ENCODE results near the gene SLC44A5. TPM values are rescaled to one million over a fixed set of nuclear protein-coding genes. Genes with fewer than 3 reads are reported as not detected.

Gene SLC44A5
- total RNA-seq, 4 donors from 2014 or later, result 0.19 to 12.8 (median 2.6) TPM

DNA sequence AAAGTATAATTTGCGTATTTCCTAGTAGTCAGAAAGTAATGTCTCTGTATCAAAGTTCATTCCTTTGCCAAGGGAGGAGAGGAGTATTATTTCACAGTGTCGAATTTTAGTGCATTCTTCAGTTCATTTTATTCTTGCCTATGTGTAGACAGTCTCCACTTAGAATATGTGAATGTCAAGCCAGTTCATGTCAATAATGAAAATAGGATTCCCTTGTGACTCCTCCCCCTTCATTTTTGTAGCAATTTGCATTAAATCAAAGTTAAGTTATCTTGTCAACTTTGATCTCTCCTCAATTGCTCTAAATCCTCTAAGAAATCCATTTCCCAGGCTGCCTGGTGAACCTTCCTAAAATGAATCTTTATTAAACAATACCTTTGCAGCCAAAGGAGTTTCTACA lies 179.1 kb downstream of the SLC44A5 start:
- Histone ChIP-seq H3K4me3 (no peak overlapping the region), H3K27ac (no peak overlapping the region), H3K27me3 (no peaks in the 10 kb centered on the region), H3K9me3 (no peaks in the 10 kb centered on the region), H3K36me3 (no peaks in the 10 kb centered on the region), H3K4me1 (no peaks in the 10 kb centered on the region)
- DNase-seq, result no peak
- 66 to 67% methylated on average over 2 of the region's 2 CpGs for WGBS, 2 donors
- TF ChIP-seq, protein P1, sequence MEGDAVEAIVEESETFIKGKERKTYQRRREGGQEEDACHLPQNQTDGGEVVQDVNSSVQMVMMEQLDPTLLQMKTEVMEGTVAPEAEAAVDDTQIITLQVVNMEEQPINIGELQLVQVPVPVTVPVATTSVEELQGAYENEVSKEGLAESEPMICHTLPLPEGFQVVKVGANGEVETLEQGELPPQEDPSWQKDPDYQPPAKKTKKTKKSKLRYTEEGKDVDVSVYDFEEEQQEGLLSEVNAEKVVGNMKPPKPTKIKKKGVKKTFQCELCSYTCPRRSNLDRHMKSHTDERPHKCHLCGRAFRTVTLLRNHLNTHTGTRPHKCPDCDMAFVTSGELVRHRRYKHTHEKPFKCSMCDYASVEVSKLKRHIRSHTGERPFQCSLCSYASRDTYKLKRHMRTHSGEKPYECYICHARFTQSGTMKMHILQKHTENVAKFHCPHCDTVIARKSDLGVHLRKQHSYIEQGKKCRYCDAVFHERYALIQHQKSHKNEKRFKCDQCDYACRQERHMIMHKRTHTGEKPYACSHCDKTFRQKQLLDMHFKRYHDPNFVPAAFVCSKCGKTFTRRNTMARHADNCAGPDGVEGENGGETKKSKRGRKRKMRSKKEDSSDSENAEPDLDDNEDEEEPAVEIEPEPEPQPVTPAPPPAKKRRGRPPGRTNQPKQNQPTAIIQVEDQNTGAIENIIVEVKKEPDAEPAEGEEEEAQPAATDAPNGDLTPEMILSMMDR (IDR thresholded peaks at IDR 0.05), result no peak
- TF ChIP-seq POLR2A (IDR thresholded peaks at IDR 0.05), result no peak
- intact Hi-C loops (cut with DNase I), result no loop called here

DNA sequence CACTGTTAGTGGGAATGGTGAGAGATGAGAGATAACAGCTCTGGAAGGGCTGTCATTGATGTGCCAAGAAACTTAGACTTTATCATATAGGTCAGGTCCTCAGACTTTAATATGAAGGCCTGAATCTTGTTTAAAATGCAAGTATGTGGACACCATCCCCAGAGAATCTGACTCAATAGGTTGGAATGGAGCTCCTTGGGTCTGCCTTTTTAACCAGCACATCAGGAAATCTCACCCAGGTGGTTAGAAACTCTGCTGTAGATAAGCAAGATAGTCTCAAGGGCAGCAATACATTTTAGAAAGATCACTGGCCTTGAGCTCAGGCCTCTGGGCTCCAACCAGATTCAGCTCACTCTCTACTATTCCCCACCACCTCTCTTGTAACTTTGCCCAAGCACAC lies 180.4 kb downstream of the SLC44A5 start:
- Histone ChIP-seq H3K36me3 (no peaks in the 10 kb centered on the region), H3K27ac (no peak overlapping the region), H3K27me3 (no peaks in the 10 kb centered on the region), H3K4me1 (no peaks in the 10 kb centered on the region), H3K4me3 (no peak overlapping the region), H3K9me3 (no peaks in the 10 kb centered on the region)
- no peak for TF ChIP-seq POLR2A (IDR thresholded peaks at IDR 0.05)
- TF ChIP-seq, protein P1 (IDR thresholded peaks at IDR 0.05), result no peak
- intact Hi-C loops (cut with DNase I), result no loop called here
- DNase-seq, result no peak

DNA sequence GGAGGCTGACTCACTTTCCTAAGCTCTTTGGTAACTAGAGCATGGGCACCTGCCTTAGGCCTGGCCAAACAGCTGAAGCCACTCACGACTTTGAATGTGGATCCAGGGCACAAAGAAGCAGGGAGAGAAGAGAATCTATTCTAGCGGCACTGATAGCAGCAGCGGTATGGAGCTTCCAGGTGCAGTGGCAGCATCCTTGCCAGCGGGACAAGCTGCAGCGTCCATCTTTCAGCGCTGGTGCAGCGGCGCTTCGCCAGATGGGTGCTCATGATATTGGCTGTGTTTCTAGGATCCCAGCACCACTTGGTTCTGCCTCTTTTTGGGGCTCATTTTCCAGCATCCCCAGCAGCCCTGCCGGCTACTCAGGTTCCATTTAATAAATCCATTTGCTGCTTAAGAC lies 184.2 kb downstream of the SLC44A5 start:
- Histone ChIP-seq H3K4me3 (no peak overlapping the region), H3K4me1 (no peaks in the 10 kb centered on the region), H3K9me3 (no peaks in the 10 kb centered on the region), H3K27ac (no peak overlapping the region), H3K36me3 (no peaks in the 10 kb centered on the region), H3K27me3 (no peaks in the 10 kb centered on the region)
- TF ChIP-seq, protein P1 (IDR thresholded peaks at IDR 0.05), result no peak
- no peak for TF ChIP-seq POLR2A (IDR thresholded peaks at IDR 0.05)
- WGBS, 2 donors, result 86 to 92% methylated on average over 9 to 10 of the region's 10 CpGs
- no peak for DNase-seq
- intact Hi-C loops (cut with DNase I), result no loop called here

DNA sequence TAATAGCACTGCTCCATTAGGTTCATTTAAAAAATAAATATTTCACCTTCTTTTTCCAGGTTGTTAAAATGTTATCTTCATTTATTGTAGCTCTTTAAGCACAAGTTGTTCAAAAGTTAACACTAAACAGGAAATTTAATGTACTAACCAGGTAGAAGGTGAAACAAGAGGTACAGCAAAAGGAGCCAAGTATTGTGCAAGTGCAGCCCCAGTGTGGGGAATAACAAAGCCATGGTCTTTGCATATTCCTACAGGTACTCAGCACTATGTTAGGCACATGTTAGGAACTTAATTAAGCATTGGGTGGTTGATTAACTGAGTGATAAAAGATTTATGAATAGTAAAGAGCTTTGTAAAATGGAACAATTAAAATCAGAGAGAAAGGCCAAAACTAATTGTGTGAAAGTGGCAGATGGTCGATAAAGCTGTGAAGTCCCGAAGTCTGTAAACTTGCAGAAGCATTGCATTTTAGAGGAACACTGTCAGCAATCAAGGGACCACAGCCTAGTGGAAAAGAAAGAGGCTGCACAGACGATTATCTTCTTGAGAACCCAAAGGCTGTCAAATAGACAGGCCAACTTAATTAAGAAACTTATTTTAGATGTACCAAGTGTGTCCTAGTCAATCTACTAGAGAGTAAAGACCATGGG lies 185.8 kb downstream of the SLC44A5 start:
- TF ChIP-seq, protein P1 (IDR thresholded peaks at IDR 0.05), result no peak
- TF ChIP-seq POLR2A (IDR thresholded peaks at IDR 0.05), result no peak
- WGBS, 2 donors, result 63 to 81% methylated on average over 3 of the region's 3 CpGs
- intact Hi-C loops (cut with DNase I), result no loop called here
- Histone ChIP-seq H3K27ac (no peak overlapping the region), H3K27me3 (no peaks in the 10 kb centered on the region), H3K36me3 (no peaks in the 10 kb centered on the region), H3K4me3 (no peak overlapping the region), H3K9me3 (no peaks in the 10 kb centered on the region), H3K4me1 (no peaks in the 10 kb centered on the region)
- no peak for DNase-seq

DNA sequence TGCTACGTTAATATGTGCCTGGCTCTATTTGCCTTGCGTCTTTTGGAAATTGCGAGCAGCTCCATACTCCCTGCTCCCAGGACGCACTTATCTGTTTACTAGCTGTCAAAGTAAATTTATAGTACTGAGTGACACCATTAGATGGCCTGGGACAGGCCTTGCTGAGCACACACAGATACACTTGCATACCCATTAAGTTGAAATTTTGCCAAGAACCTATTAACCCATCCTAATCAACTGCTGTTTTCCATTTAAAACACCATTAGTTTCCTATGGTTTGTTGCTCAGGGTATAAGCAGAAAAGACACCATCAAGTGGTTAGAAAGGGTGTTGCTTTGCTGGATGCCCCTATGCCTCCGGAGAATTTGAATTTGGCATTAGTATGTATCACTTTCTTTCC lies 187.3 kb downstream of the SLC44A5 start:
- no peaks in the 10 kb centered on the region for H3K36me3 ChIP-seq
- 53 to 78% methylated on average over 5 of the region's 5 CpGs for WGBS, 2 donors
- no peaks in the 10 kb centered on the region for H3K4me1 ChIP-seq
- H3K27me3 ChIP-seq, result no peaks in the 10 kb centered on the region
- no peak overlapping the region for H3K4me3 ChIP-seq
- no peak for TF ChIP-seq POLR2A (IDR thresholded peaks at IDR 0.05)
- TF ChIP-seq, protein P1 (IDR thresholded peaks at IDR 0.05), result no peak
- no peak overlapping the region for H3K27ac ChIP-seq
- no peak for DNase-seq
- intact Hi-C loops (cut with DNase I), result no loop called here
- no peaks in the 10 kb centered on the region for H3K9me3 ChIP-seq
